ENCODE measurements around the gene CDC42EP4.
"Not testable (repeated sequence)": the region's sequence is repeated elsewhere in the genome, so short reads cannot be mapped to it uniquely, and the experiment has no call there.

CDC42EP4 gene

GRCh38 chr17:73342541-73343167 is 30.9 kb upstream of the CDC42EP4 start:
- peak; percentile 62 for DNase-seq

GRCh38 chr17:73342050-73342522 is 30.3 kb upstream of the CDC42EP4 start:
- peak; percentile 78 for DNase-seq

- DNase-seq: peak; percentile 42
Observed at GRCh38 chr17:73341350-73342049, 29.7 kb upstream of the CDC42EP4 start.

- no peak for DNase-seq
Observed at GRCh38 chr17:73340093-73340596, 28.3 kb upstream of the CDC42EP4 start.

GRCh38 chr17:73338566-73339197 is 26.9 kb upstream of the CDC42EP4 start:
- DNase-seq: no peak

- DNase-seq: no peak
Observed at GRCh38 chr17:73338050-73338521, 26.3 kb upstream of the CDC42EP4 start.

GRCh38 chr17:73337330-73337710 is 25.5 kb upstream of the CDC42EP4 start:
- DNase-seq: no peak

- no peak for DNase-seq
Observed at GRCh38 chr17:73336408-73337329, 24.9 kb upstream of the CDC42EP4 start.

GRCh38 chr17:73335591-73336407 is 24.0 kb upstream of the CDC42EP4 start:
- DNase-seq: no peak

GRCh38 chr17:73334771-73335513 is 23.1 kb upstream of the CDC42EP4 start:
- no peak for DNase-seq

- not testable (repeated sequence) for DNase-seq
Observed at GRCh38 chr17:73333445-73333844, 21.6 kb upstream of the CDC42EP4 start.

GRCh38 chr17:73331060-73331459 is 19.3 kb upstream of the CDC42EP4 start:
- DNase-seq: no peak

- no peak for DNase-seq
Observed at GRCh38 chr17:73327676-73328075, 15.9 kb upstream of the CDC42EP4 start.

- no peak for DNase-seq
Observed at GRCh38 chr17:73325527-73325842, 13.7 kb upstream of the CDC42EP4 start.

- no peak for DNase-seq
Observed at GRCh38 chr17:73324711-73325526, 13.1 kb upstream of the CDC42EP4 start.

GRCh38 chr17:73324160-73324475 is 12.3 kb upstream of the CDC42EP4 start:
- no peak for DNase-seq

GRCh38 chr17:73323409-73324159 is 11.8 kb upstream of the CDC42EP4 start:
- DNase-seq: no peak

- no peak for DNase-seq
Observed at GRCh38 chr17:73320601-73321264, 8.9 kb upstream of the CDC42EP4 start.

GRCh38 chr17:73319766-73320165 is 8.0 kb upstream of the CDC42EP4 start:
- DNase-seq: no peak

Measured in NCI-H2171 (cell line).